Motor neuron (in vitro differentiated cells): ENCODE data around the gene ARHGAP8. TPM values are rescaled to one million over a fixed set of nuclear protein-coding genes. Genes with fewer than 3 reads are reported as not detected.
"Not testable (repeated sequence)": the region's sequence is repeated elsewhere in the genome, so short reads cannot be mapped to it uniquely, and the experiment has no call there.

Experiments used
- ATAC-seq, 8 experiments: fragments of 200-7000 bp; cut with Tn5 transposase; replicated peaks in 6 of 8; 2 replicates each; pipeline ENCODE4 v1.8.0; 2021; ENCODE audit warnings: mild to moderate bottlenecking in 8 of 8, moderate library complexity in 8 of 8
- H3K27ac ChIP-seq, 2 donors: fragments of 250-450 bp; sonication (Bioruptor Pico); 2 replicates each; pipeline ENCODE4 v1.9.0; 2021; ENCODE audit warnings: antibody characterized with exemption in 2 of 2, mild to moderate bottlenecking in 2 of 2, moderate library complexity in 1 of 2
- H3K4me1 ChIP-seq, 2 donors: fragments of 250-450 bp; sonication (Bioruptor Pico); replicated peaks in 1 of 2; 2 replicates each; pipeline ENCODE4 v1.6.1; 2021; ENCODE audit warnings: antibody characterized with exemption in 2 of 2, mild to moderate bottlenecking in 2 of 2, moderate library complexity in 1 of 2
- H3K4me3 ChIP-seq, 5 donors: fragments of 250-450 bp; sonication (Bioruptor Pico); 2 replicates each; pipeline ENCODE4 v1.9.0; 2021; ENCODE audit warnings: antibody characterized with exemption in 5 of 5, mild to moderate bottlenecking in 5 of 5, moderate library complexity in 4 of 5
- WGBS, 10 experiments: fragments of 450-650 bp; shearing (Covaris generic); methylation state at CpG; one replicate each; pipeline ENCODE4 v1.0.0; 2022; 5-methylcytosine and 5-hydroxymethylcytosine counted together
- in situ Hi-C, 9 experiments: fragments of 400-800 bp; cut with MboI; loops; one replicate each; pipeline ENCODE4 v1.15.0; 2021; ENCODE audit warnings: low sequenced_read_pairs in 9 of 9, low pct_unique_long_range_greater_than_20kb in 2 of 9; ENCODE audit not compliant: unreplicated experiment in 9 of 9
- total RNA-seq, 8 experiments: library from RNA; unstranded; fragments of 300-600 nt; gene quantifications; 2 replicates each; pipeline versions ENCODE4 v1.2.3 to v1.2.4, GENCODE V29; 2022

ARHGAP8 gene
- total RNA-seq, 8 experiments from 2014 or later: 0.25 to 3.6 (median 1.5) TPM; not detected in 1

- peak in 5 of 8 experiments; percentile 91 to 96 (median 94) for ATAC-seq
- Histone ChIP-seq H3K27ac (peak overlapping the region in 1 of 2 donors; percentile 38), H3K4me3 (no peak overlapping the region), H3K4me1 (peaks cover 12 to 19% of the 10 kb centered on the region in 2 donors)
- in situ Hi-C loops: no loop called here
- WGBS, 10 experiments: 22 to 77% (median 60%) methylated on average over 3 to 16 of the region's 24 CpGs; no CpG with 5 or more reads in 1 of the 10 experiments
Measured at GRCh38 chr22:44793506-44794172, 41.3 kb downstream of the ARHGAP8 start.

GRCh38 chr22:44795701-44796630, 43.6 kb downstream of the ARHGAP8 start:
- in situ Hi-C loops: no loop called here
- 57 to 100% (median 88%) methylated on average over 1 to 5 of the region's 18 CpGs; no CpG with 5 or more reads in 4 of the 10 experiments for WGBS, 10 experiments
- Histone ChIP-seq H3K4me1 (peaks cover 12 to 19% of the 10 kb centered on the region in 2 donors), H3K4me3 (no peak overlapping the region), H3K27ac (no peak overlapping the region)
- no peak for ATAC-seq

- Histone ChIP-seq H3K4me1 (peaks cover 12 to 19% of the 10 kb centered on the region in 2 donors), H3K4me3 (no peak overlapping the region), H3K27ac (no peak overlapping the region)
- 61 to 100% (median 76%) methylated on average over 1 to 9 of the region's 9 CpGs for WGBS, 10 experiments
- ATAC-seq: no peak
- in situ Hi-C loops: no loop called here
Measured at GRCh38 chr22:44797181-44797725, 44.9 kb downstream of the ARHGAP8 start.

- peak in 5 of 8 experiments; percentile 59 to 79 (median 67) for ATAC-seq
- Histone ChIP-seq H3K4me3 (no peak overlapping the region), H3K27ac (no peak overlapping the region), H3K4me1 (peaks cover 0 to 6% of the 10 kb centered on the region in 2 donors)
- in situ Hi-C loops: no loop called here
- WGBS, 10 experiments: 20 to 90% (median 70%) methylated on average over 1 to 4 of the region's 16 CpGs; no CpG with 5 or more reads in 5 of the 10 experiments
Measured at GRCh38 chr22:44799077-44799945, 46.9 kb downstream of the ARHGAP8 start.

GRCh38 chr22:44799946-44800634, 47.7 kb downstream of the ARHGAP8 start:
- H3K4me1 ChIP-seq, H3K27ac ChIP-seq, H3K4me3 ChIP-seq: not testable (repeated sequence)
- ATAC-seq: peak in 3 of 8 experiments; percentile 46 to 77 (median 64)
- in situ Hi-C loops: loop anchor here in 2 of 9 experiments (25.0 kb wide), 1 partner anchor 287 kb away; no protein-coding TSS in a partner anchor
- WGBS, 10 experiments: 34% methylated on average over 6 of the region's 17 CpGs; no CpG with 5 or more reads in 9 of the 10 experiments

DNA sequence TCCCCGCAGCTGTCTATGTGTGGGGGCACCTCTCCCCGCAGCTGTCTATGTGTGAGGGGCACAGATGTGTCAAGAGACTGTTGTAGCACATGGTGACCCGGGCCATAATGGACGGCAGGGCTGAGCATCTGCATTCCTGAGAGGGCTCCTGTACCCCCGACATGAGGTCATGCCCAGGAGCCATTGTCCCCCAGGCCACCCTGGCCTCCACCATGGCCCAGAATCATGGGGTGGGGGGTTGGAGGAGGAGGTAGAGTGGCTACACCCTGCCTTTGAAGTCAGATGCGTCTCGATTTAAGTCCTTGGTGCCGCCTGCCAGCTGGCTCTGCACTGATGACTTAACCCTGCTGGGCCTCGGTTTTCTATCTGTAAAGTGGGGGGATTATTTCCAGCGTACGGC, 49.1 kb downstream of the ARHGAP8 start:
- H3K27ac ChIP-seq: no peak overlapping the region
- peaks cover 0 to 5% of the 10 kb centered on the region in 2 donors for H3K4me1 ChIP-seq
- in situ Hi-C loops: loop anchor here in 2 of 9 experiments (25.0 kb wide), 1 partner anchor 286 kb away; no protein-coding TSS in a partner anchor
- 0 to 80% (median 78%) methylated on average over 1 to 6 of the region's 11 CpGs; no CpG with 5 or more reads in 7 of the 10 experiments for WGBS, 10 experiments
- no peak for ATAC-seq
- no peak overlapping the region for H3K4me3 ChIP-seq

DNA sequence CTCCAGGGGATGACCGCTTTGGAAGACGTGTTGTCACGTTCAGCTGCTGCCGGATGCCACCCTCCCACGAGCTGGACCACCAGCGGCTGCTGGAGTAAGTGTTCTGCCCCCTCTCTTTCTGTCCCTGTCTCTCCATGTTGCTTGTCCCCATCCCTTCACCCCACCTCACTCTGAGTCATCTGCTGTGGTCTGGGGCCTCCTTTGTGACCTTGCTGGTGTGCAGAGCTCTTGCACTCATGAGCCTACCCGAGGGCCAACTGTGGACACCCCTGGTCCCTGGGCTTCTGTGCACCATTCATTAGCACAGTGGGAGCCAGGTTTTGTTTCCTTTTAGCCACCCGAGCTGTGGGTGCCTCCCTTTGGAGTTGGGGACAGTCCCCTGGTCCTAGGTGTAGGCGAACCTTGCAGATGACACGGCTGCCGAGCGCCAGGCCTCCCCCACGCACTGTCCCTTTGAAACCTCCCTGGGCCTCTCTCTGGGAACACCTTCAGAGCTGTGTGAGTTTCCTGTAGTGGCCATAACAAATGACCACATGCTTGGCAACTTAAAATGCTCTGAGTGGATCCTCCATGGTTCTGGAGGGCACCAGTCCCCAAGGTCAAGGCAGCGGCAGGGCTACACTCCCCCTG, 49.8 kb downstream of the ARHGAP8 start:
- in situ Hi-C loops: loop anchor here in 2 of 9 experiments (25.0 kb wide), 1 partner anchor 285 kb away; no protein-coding TSS in a partner anchor
- WGBS, 10 experiments: 8 to 100% methylated on average over 2 to 3 of the region's 14 CpGs; no CpG with 5 or more reads in 8 of the 10 experiments
- Histone ChIP-seq H3K4me3 (no peak overlapping the region), H3K4me1 (no peaks in the 10 kb centered on the region), H3K27ac (no peak overlapping the region)
- ATAC-seq: no peak

GRCh38 chr22:44802956-44803355, 50.6 kb downstream of the ARHGAP8 start:
- no peak for ATAC-seq
- Histone ChIP-seq H3K4me1 (no peaks in the 10 kb centered on the region), H3K4me3 (no peak overlapping the region), H3K27ac (no peak overlapping the region)
- in situ Hi-C loops: loop anchor here in 2 of 9 experiments (25.0 kb wide), 1 partner anchor 284 kb away; no protein-coding TSS in a partner anchor
- whole genome bisulfite sequencing, 10 experiments: 36 to 100% (median 65%) methylated on average over 1 to 3 of the region's 6 CpGs; no CpG with 5 or more reads in 4 of the 10 experiments

- in situ Hi-C loops: loop anchor here in 2 of 9 experiments (25.0 kb wide), 1 partner anchor 283 kb away; no protein-coding TSS in a partner anchor
- Histone ChIP-seq H3K27ac (no peak overlapping the region), H3K4me1 (no peaks in the 10 kb centered on the region), H3K4me3 (no peak overlapping the region)
- 0 to 100% (median 93%) methylated on average over 1 to 3 of the region's 7 CpGs; no CpG with 5 or more reads in 5 of the 10 experiments for WGBS, 10 experiments
- ATAC-seq: no peak
Measured at GRCh38 chr22:44804327-44804726, 52.0 kb downstream of the ARHGAP8 start.

GRCh38 chr22:44805711-44806110, 53.3 kb downstream of the ARHGAP8 start:
- in situ Hi-C loops: loop anchor here in 2 of 9 experiments (25.0 kb wide), 1 partner anchor 282 kb away; no protein-coding TSS in a partner anchor
- WGBS, 10 experiments: 12 to 100% (median 90%) methylated on average over 2 to 7 of the region's 9 CpGs; no CpG with 5 or more reads in 3 of the 10 experiments
- no peak overlapping the region for H3K27ac ChIP-seq

GRCh38 chr22:44807232-44807631, 54.9 kb downstream of the ARHGAP8 start:
- no peaks in the 10 kb centered on the region for H3K4me1 ChIP-seq
- in situ Hi-C loops: loop anchor here in 2 of 9 experiments (25.0 kb wide), 1 partner anchor 280 kb away; no protein-coding TSS in a partner anchor
- no peak overlapping the region for H3K4me3 ChIP-seq
- ATAC-seq: peak in 1 of 8 experiments; percentile 13
- no peak overlapping the region for H3K27ac ChIP-seq
- WGBS, 10 experiments: 0 to 100% (median 78%) methylated on average over 1 to 4 of the region's 7 CpGs; no CpG with 5 or more reads in 2 of the 10 experiments

More at GRCh38 chr22:44805711-44806110, 53.3 kb downstream of the ARHGAP8 start:
- Histone ChIP-seq H3K4me1 (no peaks in the 10 kb centered on the region), H3K4me3 (no peak overlapping the region)
- no peak for ATAC-seq
